DMS 273 (cell line): ENCODE results near the gene ERO1A.

Experiments
- DNase-seq: peaks from one replicate; lab custom pipeline; 2025; ENCODE audit not compliant: unreplicated experiment; lab: John Stamatoyannopoulos, UW

The ERO1A gene

GRCh38 chr14:52700701-52701172 lies 5.4 kb upstream of the ERO1A start:
- DNase-seq, result no peak

- DNase-seq, result peak; percentile 67
These were observed 437 bp downstream of the ERO1A start for GRCh38 chr14:52694761-52695480.

- no peak for DNase-seq
These were observed 1.8 kb downstream of the ERO1A start for GRCh38 chr14:52693532-52693931.

- no peak for DNase-seq
These were observed 2.3 kb downstream of the ERO1A start for GRCh38 chr14:52693036-52693435.

- no peak for DNase-seq
These were observed 3.0 kb downstream of the ERO1A start for GRCh38 chr14:52692248-52692962.

- no peak for DNase-seq
These were observed 4.2 kb downstream of the ERO1A start for GRCh38 chr14:52690983-52691760.

GRCh38 chr14:52686176-52686575 lies 9.2 kb downstream of the ERO1A start:
- DNase-seq, result no peak

- no peak for DNase-seq
These were observed 11.3 kb downstream of the ERO1A start for GRCh38 chr14:52683985-52684520.

GRCh38 chr14:52678591-52678990 lies 16.8 kb downstream of the ERO1A start:
- peak; percentile 41 for DNase-seq

- DNase-seq, result no peak
These were observed 31.5 kb downstream of the ERO1A start for GRCh38 chr14:52663850-52664249.

- no peak for DNase-seq
These were observed 34.0 kb downstream of the ERO1A start for GRCh38 chr14:52661314-52661713.

GRCh38 chr14:52660832-52661231 lies 34.5 kb downstream of the ERO1A start:
- DNase-seq, result no peak

- DNase-seq, result no peak
These were observed 35.0 kb downstream of the ERO1A start for GRCh38 chr14:52660325-52660724.

- no peak for DNase-seq
These were observed 38.5 kb downstream of the ERO1A start for GRCh38 chr14:52656905-52657304.

- DNase-seq, result no peak
These were observed 44.6 kb downstream of the ERO1A start for GRCh38 chr14:52650774-52651173.

- DNase-seq, result no peak
These were observed 45.8 kb downstream of the ERO1A start for GRCh38 chr14:52649511-52649910.

GRCh38 chr14:52641745-52642144 lies 53.6 kb downstream of the ERO1A start:
- DNase-seq, result no peak

- DNase-seq, result no peak
These were observed 55.2 kb downstream of the ERO1A start for GRCh38 chr14:52640137-52640536.

- no peak for DNase-seq
These were observed 75.7 kb downstream of the ERO1A start for GRCh38 chr14:52619687-52620086.

- DNase-seq, result no peak
These were observed 76.8 kb downstream of the ERO1A start for GRCh38 chr14:52618602-52619001.

- DNase-seq, result no peak
These were observed 85.2 kb downstream of the ERO1A start for GRCh38 chr14:52610187-52610586.
